HG03025 (cell line): ENCODE results near the gene C19orf85.

Experiments used
- ATAC-seq: cut with Tn5 transposase; IDR thresholded peaks from one replicate; pipeline ENCODE4 v1.9.1; 2021; ENCODE audit warnings: mild to moderate bottlenecking, moderate library complexity; ENCODE audit not compliant: unreplicated experiment, low FRiP score

The C19orf85 gene

GRCh38 chr19:55479451-55480230 lies 15.1 kb upstream of the C19orf85 start:
- ATAC-seq: no peak

GRCh38 chr19:55479045-55479444 lies 14.5 kb upstream of the C19orf85 start:
- ATAC-seq: no peak

- ATAC-seq: no peak
These were observed 13.8 kb upstream of the C19orf85 start for GRCh38 chr19:55478364-55478763.

GRCh38 chr19:55477905-55478304 lies 13.4 kb upstream of the C19orf85 start:
- no peak for ATAC-seq

- ATAC-seq: peak; percentile 73
These were observed 11.7 kb upstream of the C19orf85 start, which contains the start of gene ZNF628 for GRCh38 chr19:55476100-55476775. TSS of gene ZNF628 (plus strand) at chr19:55476617. CDS start at chr19:55479911, 3,294 bp downstream.

DNA sequence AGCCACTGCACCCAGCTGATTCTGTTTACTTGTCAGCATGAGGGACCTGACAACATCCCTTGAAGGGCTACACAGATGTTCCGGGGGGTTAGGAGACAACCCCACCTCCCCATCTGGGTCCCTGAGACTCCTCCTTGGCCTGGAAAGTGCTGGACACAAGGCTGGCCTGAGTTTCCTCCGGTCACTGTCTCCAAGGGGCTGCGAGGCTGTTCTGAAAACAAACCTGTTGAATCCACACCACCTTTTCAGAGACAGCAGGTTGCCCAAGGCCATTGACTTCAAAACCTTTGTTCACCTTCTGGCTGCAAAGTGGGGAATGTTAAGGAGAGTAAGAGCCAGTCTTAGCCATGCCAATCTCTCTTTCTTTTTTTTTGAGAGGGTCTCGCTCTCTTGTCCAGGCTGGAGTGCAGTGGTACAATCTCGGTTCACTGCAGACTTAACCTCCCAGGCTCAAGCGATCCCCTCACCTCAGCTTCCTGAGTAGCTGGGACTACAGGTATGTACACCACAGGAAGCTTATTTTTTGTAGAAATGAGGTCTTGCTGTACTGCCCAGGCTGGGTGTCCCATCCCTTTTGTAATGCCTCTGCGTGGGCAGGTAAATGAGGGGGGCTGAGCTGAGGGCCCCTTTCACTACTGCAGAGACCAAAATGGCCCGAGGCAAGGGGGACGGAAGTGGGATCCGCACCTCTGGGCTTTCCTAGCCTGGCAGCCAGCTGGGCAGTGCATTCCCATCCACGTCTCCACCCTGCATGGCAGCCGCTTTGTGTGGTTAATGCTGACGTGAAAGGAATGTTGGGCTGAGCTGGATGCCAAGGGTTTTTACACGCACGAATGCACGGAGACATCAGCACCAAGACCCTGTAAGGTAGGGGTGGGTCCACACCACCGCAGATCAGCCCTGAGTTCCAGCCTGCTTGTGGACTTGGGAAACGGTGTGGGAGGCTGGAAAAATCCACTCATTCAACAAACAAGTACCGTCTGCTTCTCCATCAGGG lies 10.0 kb upstream of the C19orf85 start:
- no peak for ATAC-seq

DNA sequence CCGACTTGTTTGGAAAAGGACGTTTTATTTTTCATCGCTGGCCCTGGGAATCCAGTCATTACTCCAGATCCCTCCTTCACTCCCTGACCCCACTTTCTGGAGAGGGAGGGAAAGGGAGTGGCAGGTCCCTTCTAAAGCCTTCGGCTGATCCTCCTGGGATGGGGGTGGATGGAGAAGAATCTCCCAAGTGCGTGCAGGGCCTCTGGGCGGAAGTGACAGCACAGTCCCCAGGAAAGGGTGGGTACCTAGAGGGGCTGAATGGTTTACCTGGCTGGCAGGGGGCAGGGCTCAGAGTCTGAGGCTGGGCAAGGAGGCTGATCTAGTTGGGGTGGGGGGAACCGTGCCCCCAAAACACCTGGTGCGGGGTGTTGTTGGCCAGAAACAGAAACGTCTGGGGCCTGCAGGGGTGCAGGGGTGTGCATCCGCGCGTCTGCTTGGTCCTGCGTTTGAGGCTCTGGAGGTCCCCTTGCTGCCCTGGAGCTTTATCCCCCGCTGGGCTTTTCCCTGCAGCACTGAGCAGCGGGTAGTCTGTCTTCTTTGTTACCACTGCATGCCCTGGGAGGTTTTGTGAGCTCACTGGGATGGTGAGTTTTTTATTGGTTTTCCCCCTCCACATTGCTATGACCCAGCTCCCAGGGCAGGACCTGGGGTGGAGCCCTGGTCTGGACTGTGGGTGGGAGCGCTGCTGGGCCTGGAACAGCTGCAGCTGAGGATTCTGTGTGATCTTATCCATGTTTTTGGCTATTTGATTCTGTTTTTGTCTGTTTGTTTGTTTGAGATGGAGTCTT lies 8.9 kb upstream of the C19orf85 start:
- ATAC-seq: no peak

DNA sequence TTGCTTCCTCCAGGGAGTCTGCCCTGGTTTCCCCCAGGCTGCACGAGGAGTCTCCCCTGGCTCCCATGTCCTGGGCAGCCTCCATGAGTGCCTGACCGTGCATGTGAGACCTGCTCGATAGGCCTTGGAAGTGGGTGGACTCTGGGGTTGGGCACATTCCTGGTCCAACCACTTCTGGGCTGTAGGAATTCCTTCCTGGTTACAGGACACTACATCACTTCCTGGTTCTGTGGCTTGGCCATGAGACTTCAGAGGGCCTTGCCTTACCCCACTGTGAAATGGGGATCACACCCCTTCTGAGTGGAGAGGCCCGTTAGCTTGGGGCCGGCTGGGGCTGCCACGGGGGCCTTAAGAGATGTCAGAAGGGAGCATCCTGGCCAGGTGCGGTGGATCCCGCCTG lies 7.9 kb upstream of the C19orf85 start:
- ATAC-seq: no peak

GRCh38 chr19:55471266-55471665 lies 6.7 kb upstream of the C19orf85 start:
- no peak for ATAC-seq

- no peak for ATAC-seq
These were observed 3.5 kb upstream of the C19orf85 start for GRCh38 chr19:55468054-55468393.

DNA sequence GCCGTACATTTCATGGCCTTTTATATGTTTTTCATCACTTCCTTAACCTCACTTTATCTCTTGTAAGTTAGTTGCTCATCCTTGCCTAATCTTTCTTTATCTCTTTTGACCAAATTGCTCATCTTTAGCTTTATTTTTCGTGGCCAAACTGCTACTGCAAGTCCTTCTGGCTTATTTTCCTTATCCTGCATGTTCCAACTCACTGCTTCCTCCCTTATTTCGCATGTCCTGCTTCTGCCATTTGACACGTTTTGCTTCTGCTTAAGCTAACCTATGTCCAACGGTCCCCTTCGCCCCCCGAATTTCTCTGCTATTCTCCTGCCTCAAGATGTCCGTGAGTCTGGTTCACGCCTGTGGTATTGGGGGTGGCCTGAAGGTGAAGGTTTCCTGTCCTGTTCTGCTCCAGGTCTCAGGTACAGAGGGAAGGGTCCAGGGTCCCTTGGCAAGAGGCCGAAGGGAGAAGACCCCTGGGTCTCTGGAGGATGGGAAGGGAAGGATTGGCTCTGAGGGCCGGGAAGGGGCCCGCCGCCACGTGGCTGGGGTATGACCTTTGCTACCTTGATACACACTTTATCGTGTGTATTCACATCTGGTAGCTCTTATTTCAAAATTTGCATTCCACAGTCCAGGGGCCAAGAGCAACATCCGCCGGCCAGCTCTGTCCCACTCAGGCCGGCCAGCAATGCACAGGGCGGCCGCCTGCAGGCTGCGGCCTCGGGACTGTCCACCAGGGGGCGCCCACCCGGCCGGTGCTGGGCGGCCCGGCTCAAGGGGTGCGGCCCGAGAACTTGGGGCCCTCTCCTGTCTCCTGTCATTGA lies 2.9 kb upstream of the C19orf85 start:
- no peak for ATAC-seq

GRCh38 chr19:55466241-55466614 lies 1.7 kb upstream of the C19orf85 start:
- no peak for ATAC-seq

DNA sequence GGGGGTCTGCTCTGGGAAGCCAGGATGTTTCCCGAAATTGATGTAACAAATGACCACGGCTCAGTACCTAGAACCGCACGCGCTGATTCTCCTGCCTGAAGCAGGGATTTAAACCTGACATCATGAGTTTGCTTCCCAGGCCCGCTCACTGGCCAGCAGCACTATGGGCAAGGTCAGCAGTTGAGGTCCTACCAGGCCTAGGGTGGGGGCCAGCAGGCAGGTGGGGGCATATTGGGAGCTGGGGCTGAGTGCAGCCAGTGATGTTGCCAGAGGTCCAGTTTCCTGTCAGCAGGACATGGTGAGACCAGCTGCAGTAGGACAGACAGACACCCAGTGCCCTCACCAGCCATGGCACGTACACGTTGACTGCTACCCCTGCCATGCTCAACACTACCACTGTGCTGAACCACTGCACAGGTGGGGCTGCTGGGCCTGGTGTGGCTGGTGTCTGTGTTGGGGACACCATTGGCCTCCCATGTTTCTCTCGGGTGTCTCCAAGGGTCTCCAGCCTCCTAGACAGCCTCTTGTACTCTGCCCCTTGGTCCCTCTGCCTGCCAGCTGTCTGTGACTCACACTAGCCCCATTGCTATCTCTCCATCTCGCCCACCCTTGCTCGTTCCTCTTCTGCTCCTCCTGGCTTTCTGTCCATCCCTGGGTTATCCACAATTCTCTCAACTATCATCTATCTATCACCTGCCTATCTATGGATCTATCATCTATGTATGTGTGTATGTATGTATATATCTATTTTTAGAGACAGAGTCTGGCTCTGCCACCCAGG lies 1.1 kb upstream of the C19orf85 start:
- ATAC-seq: no peak

- no peak for ATAC-seq
These were observed 401 bp downstream of the C19orf85 start for GRCh38 chr19:55464039-55464661.

DNA sequence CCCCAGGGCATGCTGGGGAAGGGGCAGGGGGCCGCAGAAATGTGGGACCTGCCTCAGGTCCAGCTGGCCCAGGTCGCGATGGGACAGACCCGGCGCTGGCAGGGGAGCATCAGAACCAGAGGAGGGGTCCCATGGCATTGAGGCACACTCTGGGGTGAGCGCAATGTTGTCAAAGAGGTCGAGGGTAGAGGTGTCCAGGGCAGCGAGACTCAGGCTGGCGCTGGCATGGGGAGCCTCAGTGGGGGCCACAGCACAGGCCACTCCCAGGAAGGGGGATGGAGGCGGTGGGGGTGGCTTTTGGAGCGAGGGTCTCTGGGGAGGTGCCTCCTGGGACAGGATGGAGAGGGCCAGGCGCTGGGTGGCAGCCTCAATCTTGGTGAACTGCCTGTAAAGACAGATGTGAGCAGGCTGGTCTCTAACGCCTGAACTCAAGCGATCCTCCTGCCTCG lies 944 bp downstream of the C19orf85 start:
- no peak for ATAC-seq

- no peak for ATAC-seq
These were observed 1.8 kb downstream of the C19orf85 start for GRCh38 chr19:55462722-55463121.

GRCh38 chr19:55461974-55462626 lies 2.5 kb downstream of the C19orf85 start:
- ATAC-seq: no peak
